D721Med (cell line): ENCODE results near the gene ARID3C.

Experiments
- DNase-seq: peaks from one replicate; pipeline ENCODE4 v3.0.0; 2011; ENCODE audit warnings: low spot score; ENCODE audit not compliant: insufficient read length
- FAIRE-seq: peaks from 2 replicates; lab custom pipeline; 2011; peaks lifted over from hg19 to GRCh38; lab: Jason Lieb, UNC
- TF ChIP-seq, protein P1 (sequence below): IDR thresholded peaks from 2 replicates; pipeline ENCODE4 v1.5.1; 2012; ENCODE audit warnings: mild to moderate bottlenecking, control low read depth; ENCODE audit not compliant: insufficient read depth; ENCODE audit errors: missing control alignments

Gene ARID3C

DNA sequence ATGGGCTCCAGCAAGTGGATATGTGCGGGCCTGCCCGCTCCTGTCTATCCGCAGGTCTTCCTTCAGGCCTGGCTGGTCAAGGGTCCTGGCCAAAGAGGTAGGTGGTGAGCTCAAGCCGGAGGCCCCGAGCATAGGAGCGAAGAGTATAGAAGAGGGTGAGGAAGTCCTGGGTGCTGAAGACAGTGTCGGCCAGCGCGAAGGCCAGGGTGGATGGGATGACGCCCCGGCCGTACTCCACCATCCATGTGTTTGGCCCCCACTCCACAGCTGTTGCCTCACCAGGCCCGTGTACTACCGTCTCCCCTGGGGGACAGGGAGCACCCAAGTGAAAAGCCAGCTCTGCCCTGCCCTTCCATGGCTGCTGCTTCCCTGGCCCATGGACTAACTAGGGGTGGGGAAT lies 6.7 kb upstream of the ARID3C start:
- TF ChIP-seq, protein P1, sequence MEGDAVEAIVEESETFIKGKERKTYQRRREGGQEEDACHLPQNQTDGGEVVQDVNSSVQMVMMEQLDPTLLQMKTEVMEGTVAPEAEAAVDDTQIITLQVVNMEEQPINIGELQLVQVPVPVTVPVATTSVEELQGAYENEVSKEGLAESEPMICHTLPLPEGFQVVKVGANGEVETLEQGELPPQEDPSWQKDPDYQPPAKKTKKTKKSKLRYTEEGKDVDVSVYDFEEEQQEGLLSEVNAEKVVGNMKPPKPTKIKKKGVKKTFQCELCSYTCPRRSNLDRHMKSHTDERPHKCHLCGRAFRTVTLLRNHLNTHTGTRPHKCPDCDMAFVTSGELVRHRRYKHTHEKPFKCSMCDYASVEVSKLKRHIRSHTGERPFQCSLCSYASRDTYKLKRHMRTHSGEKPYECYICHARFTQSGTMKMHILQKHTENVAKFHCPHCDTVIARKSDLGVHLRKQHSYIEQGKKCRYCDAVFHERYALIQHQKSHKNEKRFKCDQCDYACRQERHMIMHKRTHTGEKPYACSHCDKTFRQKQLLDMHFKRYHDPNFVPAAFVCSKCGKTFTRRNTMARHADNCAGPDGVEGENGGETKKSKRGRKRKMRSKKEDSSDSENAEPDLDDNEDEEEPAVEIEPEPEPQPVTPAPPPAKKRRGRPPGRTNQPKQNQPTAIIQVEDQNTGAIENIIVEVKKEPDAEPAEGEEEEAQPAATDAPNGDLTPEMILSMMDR: no peak
- no peak for FAIRE-seq
- DNase-seq: no peak

DNA sequence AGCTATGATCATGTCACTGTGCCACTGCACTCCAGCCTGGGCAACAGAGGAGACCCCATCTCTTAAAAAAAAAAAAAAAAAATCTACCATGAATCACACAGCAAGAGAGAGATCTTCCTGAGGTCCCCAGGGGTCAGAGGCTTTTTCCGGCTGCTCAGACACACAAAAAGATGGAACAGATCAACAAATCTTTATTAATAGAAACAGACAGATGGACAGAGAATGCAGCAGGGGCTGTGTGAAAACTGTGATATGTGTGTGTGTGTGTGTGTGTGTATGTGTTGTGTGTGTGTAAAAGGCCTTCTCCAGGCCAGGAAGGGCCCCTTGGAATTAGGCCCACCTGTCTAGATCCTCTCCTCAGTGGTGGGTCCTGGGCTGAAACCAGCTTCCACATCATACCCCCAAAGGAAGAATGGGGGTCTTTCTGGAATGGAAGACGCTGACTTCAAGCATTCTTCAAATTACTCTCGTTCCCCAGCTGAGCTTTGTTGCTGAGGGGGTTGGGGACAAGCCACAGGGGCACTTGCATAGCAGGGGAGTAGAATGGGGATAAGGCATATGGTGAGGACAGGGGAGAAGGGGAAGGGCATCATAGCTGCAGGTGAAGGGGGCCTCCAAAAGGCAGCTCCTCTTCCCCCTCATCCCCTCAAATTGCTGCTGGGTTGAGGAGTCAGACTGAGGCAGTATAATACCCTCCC lies 5.8 kb upstream of the ARID3C start:
- FAIRE-seq (no peak), DNase-seq (no peak)
- TF ChIP-seq, protein P1: no peak

DNA sequence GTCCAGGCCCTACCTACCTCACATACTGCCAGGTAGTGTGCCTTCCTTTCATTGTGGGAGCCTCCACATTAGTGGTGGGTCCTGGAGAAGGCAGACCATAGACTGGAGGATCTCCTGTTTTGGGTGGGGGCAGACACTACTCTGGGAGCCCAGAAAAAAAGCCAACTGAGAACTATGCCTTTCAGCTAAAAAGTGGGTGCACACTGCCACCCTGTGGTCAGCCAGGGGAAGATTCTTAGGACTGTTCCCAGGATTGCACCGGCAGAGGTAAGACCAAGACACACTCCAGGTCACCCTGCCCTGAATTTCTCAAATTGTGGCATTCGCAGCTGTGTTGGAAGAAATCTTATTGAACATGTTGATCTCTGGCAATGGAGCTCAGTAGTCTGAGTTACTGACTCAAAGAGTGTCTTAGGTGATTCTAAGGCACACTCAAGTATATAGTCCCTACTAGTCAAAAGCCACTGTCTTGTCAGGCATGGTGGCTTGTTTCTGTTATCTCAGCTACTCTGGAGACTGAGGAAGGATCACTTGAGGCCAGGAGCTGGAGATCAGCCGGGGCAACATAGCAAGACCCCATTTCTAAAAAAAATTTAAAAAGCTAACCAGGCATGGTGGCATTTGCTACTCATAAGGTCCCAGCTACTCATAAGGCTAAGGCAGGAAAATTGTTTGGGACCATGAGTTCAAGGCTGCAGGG lies 5.1 kb upstream of the ARID3C start:
- FAIRE-seq: peak; percentile 51

DNA sequence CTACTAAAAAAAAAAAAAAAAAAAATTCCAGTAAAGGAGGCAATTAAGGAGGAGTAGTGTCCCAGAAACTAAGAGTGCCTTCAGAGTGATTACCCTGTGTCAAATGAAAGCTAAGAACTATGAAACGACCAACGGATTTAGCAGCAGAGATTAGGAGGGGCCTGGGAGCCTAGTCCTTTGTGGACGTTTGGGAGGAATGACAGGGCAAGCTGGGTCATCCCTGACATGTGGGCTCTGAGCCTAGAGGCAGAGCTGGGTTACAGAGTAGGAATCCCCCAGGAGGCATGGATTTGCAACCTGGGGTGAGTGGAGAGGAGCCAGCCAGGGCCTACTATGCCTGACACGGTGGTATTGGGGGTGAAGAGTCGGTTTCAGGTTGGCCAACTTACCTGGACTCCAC lies 4.3 kb upstream of the ARID3C start:
- FAIRE-seq: no peak

More for the DNA sequence above, 5.1 kb upstream of the ARID3C start:
- DNase-seq: peak; percentile 76
- TF ChIP-seq, protein P1: peak; percentile 85

DNA sequence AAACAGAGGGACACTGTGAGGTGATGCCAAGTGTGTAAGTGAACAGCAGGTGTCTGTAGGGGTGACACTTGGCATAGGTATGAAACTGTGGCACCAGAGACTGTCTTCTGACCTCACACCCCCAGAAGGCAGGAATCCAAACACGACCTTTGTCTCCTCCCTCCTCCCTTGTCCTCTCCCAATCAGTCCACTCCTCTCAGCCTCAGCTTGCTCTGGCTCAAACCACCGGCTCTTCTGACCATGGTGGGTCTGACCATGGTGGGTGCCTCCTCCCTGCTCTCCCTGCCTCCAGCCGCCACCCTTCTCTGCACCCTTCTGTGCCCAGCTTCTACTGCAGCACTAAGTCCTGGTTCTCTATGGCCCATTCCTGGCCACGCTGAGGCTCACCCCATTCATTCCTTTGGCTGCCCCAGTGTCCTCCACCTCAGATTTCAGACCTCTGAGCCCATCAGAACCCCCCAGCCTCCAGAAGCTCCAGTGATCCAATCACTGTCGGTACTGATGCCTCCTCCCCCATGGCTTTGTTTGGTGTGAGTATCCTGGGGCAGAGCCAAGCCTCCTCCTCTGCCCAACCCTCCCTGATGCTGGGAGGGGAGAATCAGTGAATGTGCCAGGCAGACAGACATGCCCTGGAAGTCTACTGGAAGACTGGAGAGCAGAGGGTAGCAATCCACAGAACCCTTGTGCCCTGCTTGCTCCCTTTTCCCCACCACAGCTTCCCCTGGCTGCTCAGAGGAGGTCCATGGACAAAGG lies 1.7 kb upstream of the ARID3C start:
- FAIRE-seq: no peak
- no peak for DNase-seq
- TF ChIP-seq, protein P1: no peak

More for the DNA sequence above, 4.3 kb upstream of the ARID3C start:
- no peak for DNase-seq
- TF ChIP-seq, protein P1: no peak

DNA sequence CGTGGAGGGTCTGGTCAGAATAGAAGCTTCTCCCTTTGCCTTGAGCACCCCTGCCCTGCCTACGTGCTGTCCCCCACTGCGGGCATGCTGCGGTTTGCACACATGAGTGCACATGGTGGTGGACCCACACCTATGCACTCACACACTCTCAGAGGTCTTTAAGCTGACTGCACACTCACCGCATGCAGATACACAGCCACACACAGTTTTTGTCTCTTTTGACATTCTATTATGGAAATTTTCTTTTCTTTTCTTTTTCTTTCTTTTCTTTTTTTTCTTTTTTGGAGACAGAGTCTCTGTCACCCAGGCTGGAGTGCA lies 584 bp upstream of the ARID3C start:
- TF ChIP-seq, protein P1: no peak
- no peak for FAIRE-seq
- no peak for DNase-seq
